MM.1S (cell line): ENCODE results near the gene RS1.

ENCODE experiments used
- EZH2phosphoT487 ChIP-seq: fragments of 300-600 bp; sonication (generic); IDR thresholded peaks from 2 replicates; pipeline ENCODE4 v1.6.1; 2018; ENCODE audit warnings: antibody characterized with exemption, low read length
- TF ChIP-seq, protein P1 (sequence below): fragments of 300-600 bp; sonication (generic); IDR thresholded peaks from 2 replicates; pipeline ENCODE4 v1.5.1; 2016; ENCODE audit warnings: antibody characterized with exemption, low read length, mixed read lengths

DNA sequence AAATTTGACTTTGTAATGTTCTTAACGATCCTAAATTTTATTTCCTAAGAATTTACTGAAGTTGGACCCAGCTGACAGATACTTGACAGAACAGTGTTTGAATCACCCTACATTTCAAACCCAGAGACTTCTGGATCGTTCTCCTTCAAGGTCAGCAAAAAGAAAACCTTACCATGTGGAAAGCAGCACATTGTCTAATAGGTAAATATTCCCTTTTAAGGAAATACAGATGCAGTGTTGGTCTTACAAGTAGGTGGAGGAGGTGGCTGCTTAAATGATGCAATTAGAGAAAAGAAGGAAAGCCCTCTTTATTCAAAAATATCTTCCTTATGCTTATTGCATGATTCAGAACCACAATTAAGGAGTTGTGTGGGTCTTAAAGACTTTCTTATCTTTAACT is 73.5 kb downstream of the RS1 start:
- TF ChIP-seq, protein P1, sequence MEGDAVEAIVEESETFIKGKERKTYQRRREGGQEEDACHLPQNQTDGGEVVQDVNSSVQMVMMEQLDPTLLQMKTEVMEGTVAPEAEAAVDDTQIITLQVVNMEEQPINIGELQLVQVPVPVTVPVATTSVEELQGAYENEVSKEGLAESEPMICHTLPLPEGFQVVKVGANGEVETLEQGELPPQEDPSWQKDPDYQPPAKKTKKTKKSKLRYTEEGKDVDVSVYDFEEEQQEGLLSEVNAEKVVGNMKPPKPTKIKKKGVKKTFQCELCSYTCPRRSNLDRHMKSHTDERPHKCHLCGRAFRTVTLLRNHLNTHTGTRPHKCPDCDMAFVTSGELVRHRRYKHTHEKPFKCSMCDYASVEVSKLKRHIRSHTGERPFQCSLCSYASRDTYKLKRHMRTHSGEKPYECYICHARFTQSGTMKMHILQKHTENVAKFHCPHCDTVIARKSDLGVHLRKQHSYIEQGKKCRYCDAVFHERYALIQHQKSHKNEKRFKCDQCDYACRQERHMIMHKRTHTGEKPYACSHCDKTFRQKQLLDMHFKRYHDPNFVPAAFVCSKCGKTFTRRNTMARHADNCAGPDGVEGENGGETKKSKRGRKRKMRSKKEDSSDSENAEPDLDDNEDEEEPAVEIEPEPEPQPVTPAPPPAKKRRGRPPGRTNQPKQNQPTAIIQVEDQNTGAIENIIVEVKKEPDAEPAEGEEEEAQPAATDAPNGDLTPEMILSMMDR = no peak
- no peak for TF ChIP-seq EZH2phosphoT487
